Esophagus muscularis mucosa (tissue), 3 donors: ENCODE data around the gene PADI4.

Source experiments
- POLR2A ChIP-seq: fragments of 450-650 bp; IDR thresholded peaks from one replicate; pipeline ENCODE4 v1.6.1; 2017; ENCODE audit warnings: antibody characterized with exemption, moderate library complexity, mild to moderate bottlenecking, low read depth
- TF ChIP-seq, protein P1 (sequence below), 3 experiments: fragments of 200-600 bp in 2 of 3; fragments of 450-650 bp in 1 of 3; sonication (generic) in 2 of 3; IDR thresholded peaks; one replicate each; pipeline ENCODE4 v1.5.1; 2017 to 2019; ENCODE audit warnings: antibody characterized with exemption in 3 of 3, mild to moderate bottlenecking in 2 of 3, moderate library complexity in 1 of 3

DNA sequence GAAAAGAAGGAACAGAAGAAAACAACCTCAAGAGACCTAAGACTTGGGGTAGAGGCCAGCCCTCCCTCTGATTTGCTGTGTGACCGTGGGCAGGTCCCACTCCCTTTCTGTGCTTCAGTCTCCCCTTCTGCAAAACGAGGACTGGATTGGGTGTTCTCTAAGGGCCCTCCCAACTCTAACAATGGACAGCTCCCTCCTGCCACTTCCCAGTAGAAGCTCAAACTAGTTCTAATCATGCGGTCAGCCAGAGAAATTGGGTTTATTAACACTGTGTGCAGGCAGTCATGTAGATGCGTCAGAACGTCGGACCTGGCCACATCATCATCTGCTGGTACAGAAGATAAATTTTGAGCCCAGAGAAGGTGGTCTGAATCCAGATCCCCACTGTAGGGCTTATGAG is 1.6 kb upstream of the PADI4 start:
- no peak for TF ChIP-seq POLR2A
- TF ChIP-seq, protein P1, sequence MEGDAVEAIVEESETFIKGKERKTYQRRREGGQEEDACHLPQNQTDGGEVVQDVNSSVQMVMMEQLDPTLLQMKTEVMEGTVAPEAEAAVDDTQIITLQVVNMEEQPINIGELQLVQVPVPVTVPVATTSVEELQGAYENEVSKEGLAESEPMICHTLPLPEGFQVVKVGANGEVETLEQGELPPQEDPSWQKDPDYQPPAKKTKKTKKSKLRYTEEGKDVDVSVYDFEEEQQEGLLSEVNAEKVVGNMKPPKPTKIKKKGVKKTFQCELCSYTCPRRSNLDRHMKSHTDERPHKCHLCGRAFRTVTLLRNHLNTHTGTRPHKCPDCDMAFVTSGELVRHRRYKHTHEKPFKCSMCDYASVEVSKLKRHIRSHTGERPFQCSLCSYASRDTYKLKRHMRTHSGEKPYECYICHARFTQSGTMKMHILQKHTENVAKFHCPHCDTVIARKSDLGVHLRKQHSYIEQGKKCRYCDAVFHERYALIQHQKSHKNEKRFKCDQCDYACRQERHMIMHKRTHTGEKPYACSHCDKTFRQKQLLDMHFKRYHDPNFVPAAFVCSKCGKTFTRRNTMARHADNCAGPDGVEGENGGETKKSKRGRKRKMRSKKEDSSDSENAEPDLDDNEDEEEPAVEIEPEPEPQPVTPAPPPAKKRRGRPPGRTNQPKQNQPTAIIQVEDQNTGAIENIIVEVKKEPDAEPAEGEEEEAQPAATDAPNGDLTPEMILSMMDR (IDR thresholded peaks at IDR 0.05), result no peak
